NT2/D1 (cell line): ENCODE measurements around the gene ACACB.

Source experiments
- SUZ12 ChIP-seq: IDR thresholded peaks from 2 replicates; pipeline ENCODE4 v1.6.1; 2011; ENCODE audit not compliant: insufficient read length, insufficient read depth; ENCODE audit errors: extremely low read depth
- YY1 ChIP-seq: IDR thresholded peaks from 2 replicates; pipeline ENCODE4 v1.6.1; 2011; ENCODE audit not compliant: insufficient read length, insufficient read depth
- ZNF274 ChIP-seq: IDR thresholded peaks from 2 replicates; pipeline ENCODE4 v1.6.1; 2011; ENCODE audit warnings: mild to moderate bottlenecking, low read depth, low read length

- no peak for TF ChIP-seq YY1
- TF ChIP-seq ZNF274 = no peak
- TF ChIP-seq SUZ12 = no peak
Measured at GRCh38 chr12:109131154-109132050, 15.0 kb downstream of the ACACB start.
